ENCODE data around the gene SEZ6L.

- TF ChIP-seq CTCF (optimal IDR thresholded peaks at IDR 0.05 in 1 of 3, IDR thresholded peaks at IDR 0.05 in 1 of 3, conservative IDR thresholded peaks at IDR 0.05 in 1 of 3; ENCODE audit: extremely low read depth in 1 of 3, insufficient read depth in 2 of 3, low read length in 3 of 3) (no peak), EZH2 (IDR thresholded peaks at IDR 0.05; ENCODE audit: low read length) (no peak)
Observed at GRCh38 chr22:26428515-26429457, 259.5 kb downstream of the SEZ6L start, which contains the start of gene ASPHD2.
